ENCODE measurements around the gene SCO2. TPM values are rescaled to one million over a fixed set of nuclear protein-coding genes. Genes with fewer than 3 reads are reported as not detected.
A peak's percentile ranks its signal among the peaks of the same experiment; 100 is the strongest.

The SCO2 gene
- total and polyA plus RNA-seq, 9 of the 15 experiments (the other 6 are each of a cell fraction or from before 2014, with no cell fraction given): 0.34 to 4.0 (median 1.1) TPM; not detected in 3

DNA sequence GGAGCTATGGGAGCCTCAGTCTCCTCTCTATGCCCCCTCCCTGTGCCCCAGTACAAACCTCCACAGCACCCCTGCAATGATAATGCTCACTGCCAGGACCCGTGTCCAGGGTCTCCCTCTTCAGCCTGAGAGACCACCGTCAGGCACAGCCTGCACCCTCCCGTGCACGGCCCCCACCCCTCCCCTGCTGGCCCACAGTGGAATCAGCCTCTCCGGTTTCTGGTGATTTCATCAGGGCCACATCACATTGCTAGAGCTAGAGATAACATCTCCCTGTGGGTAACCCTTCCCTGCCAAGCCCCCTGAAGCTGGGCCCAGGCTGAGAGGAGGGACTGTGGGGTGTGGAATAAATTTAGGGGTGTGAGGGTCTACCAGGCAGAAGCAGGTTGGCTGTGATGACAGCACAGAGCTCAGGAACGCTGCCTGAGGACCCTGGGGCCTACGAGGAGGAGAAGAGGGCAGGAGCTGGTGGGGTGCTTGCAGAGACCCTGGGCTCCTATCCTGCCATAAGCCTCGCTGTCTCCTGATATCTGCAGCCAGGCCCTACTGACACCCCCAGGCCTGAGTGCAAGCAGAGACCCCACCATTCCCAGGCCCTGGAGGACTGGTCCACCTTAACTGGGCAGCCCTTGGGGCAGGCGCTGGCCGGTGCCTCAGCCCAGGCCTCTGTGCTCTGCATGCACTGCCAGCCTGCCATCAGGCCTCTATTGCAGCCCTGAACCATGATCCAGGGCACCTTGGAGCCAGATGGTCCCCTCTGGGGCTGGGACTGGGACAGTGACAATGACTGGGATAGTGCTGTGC lies 20.3 kb upstream of the SCO2 start, which contains the start of gene KLHDC7B (continued):
- TF ChIP-seq CTBP1 (IDR thresholded peaks at IDR 0.05; ENCODE audit: borderline replicate concordance): 0 out of 2 replicates have a peak, but pooled peaks have one; percentile 29
- peak; percentile 71 for TF ChIP-seq ATF7 (IDR thresholded peaks at IDR 0.05)
- TF ChIP-seq, protein P1, sequence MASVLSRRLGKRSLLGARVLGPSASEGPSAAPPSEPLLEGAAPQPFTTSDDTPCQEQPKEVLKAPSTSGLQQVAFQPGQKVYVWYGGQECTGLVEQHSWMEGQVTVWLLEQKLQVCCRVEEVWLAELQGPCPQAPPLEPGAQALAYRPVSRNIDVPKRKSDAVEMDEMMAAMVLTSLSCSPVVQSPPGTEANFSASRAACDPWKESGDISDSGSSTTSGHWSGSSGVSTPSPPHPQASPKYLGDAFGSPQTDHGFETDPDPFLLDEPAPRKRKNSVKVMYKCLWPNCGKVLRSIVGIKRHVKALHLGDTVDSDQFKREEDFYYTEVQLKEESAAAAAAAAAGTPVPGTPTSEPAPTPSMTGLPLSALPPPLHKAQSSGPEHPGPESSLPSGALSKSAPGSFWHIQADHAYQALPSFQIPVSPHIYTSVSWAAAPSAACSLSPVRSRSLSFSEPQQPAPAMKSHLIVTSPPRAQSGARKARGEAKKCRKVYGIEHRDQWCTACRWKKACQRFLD (CRISPR knock-in tag; IDR thresholded peaks at IDR 0.05): 0 out of 2 replicates have a peak, but pooled peaks have one; percentile 9
- peak; percentile 68 for TF ChIP-seq POLR2H (tag; IDR thresholded peaks at IDR 0.05; ENCODE audit: low read depth)
- no peak for TF ChIP-seq ILK (tag; IDR thresholded peaks at IDR 0.05; ENCODE audit: borderline replicate concordance, low read depth)
- TF ChIP-seq, protein P2, sequence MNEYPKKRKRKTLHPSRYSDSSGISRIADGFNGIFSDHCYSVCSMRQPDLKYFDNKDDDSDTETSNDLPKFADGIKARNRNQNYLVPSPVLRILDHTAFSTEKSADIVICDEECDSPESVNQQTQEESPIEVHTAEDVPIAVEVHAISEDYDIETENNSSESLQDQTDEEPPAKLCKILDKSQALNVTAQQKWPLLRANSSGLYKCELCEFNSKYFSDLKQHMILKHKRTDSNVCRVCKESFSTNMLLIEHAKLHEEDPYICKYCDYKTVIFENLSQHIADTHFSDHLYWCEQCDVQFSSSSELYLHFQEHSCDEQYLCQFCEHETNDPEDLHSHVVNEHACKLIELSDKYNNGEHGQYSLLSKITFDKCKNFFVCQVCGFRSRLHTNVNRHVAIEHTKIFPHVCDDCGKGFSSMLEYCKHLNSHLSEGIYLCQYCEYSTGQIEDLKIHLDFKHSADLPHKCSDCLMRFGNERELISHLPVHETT (CRISPR knock-in tag; conservative IDR thresholded peaks at IDR 0.05 in 1 of 2, IDR thresholded peaks at IDR 0.05 in 1 of 2): 0 out of 4 replicates have a peak, but pooled peaks of 1 of the 2 experiments have one; percentile 7
- TF ChIP-seq, protein P3, sequence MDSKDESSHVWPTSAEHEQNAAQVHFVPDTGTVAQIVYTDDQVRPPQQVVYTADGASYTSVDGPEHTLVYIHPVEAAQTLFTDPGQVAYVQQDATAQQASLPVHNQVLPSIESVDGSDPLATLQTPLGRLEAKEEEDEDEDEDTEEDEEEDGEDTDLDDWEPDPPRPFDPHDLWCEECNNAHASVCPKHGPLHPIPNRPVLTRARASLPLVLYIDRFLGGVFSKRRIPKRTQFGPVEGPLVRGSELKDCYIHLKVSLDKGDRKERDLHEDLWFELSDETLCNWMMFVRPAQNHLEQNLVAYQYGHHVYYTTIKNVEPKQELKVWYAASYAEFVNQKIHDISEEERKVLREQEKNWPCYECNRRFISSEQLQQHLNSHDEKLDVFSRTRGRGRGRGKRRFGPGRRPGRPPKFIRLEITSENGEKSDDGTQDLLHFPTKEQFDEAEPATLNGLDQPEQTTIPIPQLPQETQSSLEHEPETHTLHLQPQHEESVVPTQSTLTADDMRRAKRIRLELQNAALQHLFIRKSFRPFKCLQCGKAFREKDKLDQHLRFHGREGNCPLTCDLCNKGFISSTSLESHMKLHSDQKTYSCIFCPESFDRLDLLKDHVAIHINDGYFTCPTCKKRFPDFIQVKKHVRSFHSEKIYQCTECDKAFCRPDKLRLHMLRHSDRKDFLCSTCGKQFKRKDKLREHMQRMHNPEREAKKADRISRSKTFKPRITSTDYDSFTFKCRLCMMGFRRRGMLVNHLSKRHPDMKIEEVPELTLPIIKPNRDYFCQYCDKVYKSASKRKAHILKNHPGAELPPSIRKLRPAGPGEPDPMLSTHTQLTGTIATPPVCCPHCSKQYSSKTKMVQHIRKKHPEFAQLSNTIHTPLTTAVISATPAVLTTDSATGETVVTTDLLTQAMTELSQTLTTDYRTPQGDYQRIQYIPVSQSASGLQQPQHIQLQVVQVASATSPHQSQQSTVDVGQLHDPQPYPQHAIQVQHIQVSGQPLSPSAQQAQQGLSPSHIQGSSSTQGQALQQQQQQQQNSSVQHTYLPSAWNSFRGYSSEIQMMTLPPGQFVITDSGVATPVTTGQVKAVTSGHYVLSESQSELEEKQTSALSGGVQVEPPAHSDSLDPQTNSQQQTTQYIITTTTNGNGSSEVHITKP (IDR thresholded peaks at IDR 0.05; ENCODE audit: partially characterized antibody): peak; percentile 71
- peak in 1 of 2 experiments; percentile 23; a peak in 1 of 4 replicates for TF ChIP-seq RCOR1 (IDR thresholded peaks at IDR 0.05; ENCODE audit: borderline replicate concordance in 1 of 2, low read depth in 2 of 2, low read length in 2 of 2)
- peak; percentile 53; the same call in 1 of the 2 replicates for TF ChIP-seq JUND (IDR thresholded peaks at IDR 0.05; ENCODE audit: borderline replicate concordance, low read depth, low read length)
- TF ChIP-seq JUND (tag; IDR thresholded peaks at IDR 0.05; ENCODE audit: borderline replicate concordance, low read depth, low read length): peak; percentile 12; the same call in 1 of the 3 replicates
- peak; percentile 78 for TF ChIP-seq ZNF589 (CRISPR knock-in tag; IDR thresholded peaks at IDR 0.05; ENCODE audit: low read depth)
- TF ChIP-seq SMARCE1 (IDR thresholded peaks at IDR 0.05): no peak
- TF ChIP-seq TAF7 (tag; IDR thresholded peaks at IDR 0.05): 0 out of 2 replicates have a peak, but pooled peaks have one; percentile 17
- TF ChIP-seq L3MBTL2 (IDR thresholded peaks at IDR 0.05): peak; percentile 12; the same call in 1 of the 2 replicates
- peak; percentile 35; the same call in 1 of the 2 replicates for TF ChIP-seq JUN (IDR thresholded peaks at IDR 0.05; ENCODE audit: borderline replicate concordance, low read depth, low read length)
- no peak for TF ChIP-seq JUN (CRISPR knock-in tag; IDR thresholded peaks at IDR 0.05; ENCODE audit: borderline replicate concordance)
- TF ChIP-seq NR2C2 (CRISPR knock-in tag; IDR thresholded peaks at IDR 0.05): no peak
- TF ChIP-seq NR2C2 (tag; IDR thresholded peaks at IDR 0.05): 0 out of 2 replicates have a peak, but pooled peaks have one; percentile 10
- TF ChIP-seq RBM22 (IDR thresholded peaks at IDR 0.05; ENCODE audit: low read depth, low read length, poor library complexity, severe bottlenecking): no peak
- no peak for TF ChIP-seq NR3C1 (CRISPR knock-in tag; IDR thresholded peaks at IDR 0.05)
